ENCODE measurements around the gene PFN3.

The PFN3 gene

GRCh38 chr5:177359451-177359851 lies 41.0 kb downstream of the PFN3 start:
- no peaks in the 10 kb centered on the region for H3K36me3 ChIP-seq (ENCODE audit: control insufficient read depth, insufficient read depth, low read length, severe bottlenecking)
- H3K9me3 ChIP-seq (ENCODE audit: control insufficient read depth, low read length) = peaks cover 8% of the 10 kb centered on the region
- no peak overlapping the region for H3K9ac ChIP-seq (ENCODE audit: low read length)
- DNase-seq (ENCODE audit: low read depth) = no peak
- no peak overlapping the region for H3K4me3 ChIP-seq (ENCODE audit: low read length)
- H3K4me1 ChIP-seq (ENCODE audit: control insufficient read depth, insufficient read depth, low read length) = peaks cover 8% of the 10 kb centered on the region
- H3K27me3 ChIP-seq (replicated peaks; ENCODE audit: control insufficient read depth, insufficient read depth, low read length) = peaks cover 62% of the 10 kb centered on the region

GRCh38 chr5:177358370-177358819 lies 42.1 kb downstream of the PFN3 start:
- Histone ChIP-seq H3K9me3 (ENCODE audit: control insufficient read depth, low read length) (peaks cover 8% of the 10 kb centered on the region), H3K4me3 (ENCODE audit: low read length) (no peak overlapping the region), H3K4me1 (ENCODE audit: control insufficient read depth, insufficient read depth, low read length) (peaks cover 4% of the 10 kb centered on the region), H3K36me3 (ENCODE audit: control insufficient read depth, insufficient read depth, low read length, severe bottlenecking) (no peaks in the 10 kb centered on the region), H3K27me3 (replicated peaks; ENCODE audit: control insufficient read depth, insufficient read depth, low read length) (peaks cover 57% of the 10 kb centered on the region), H3K9ac (ENCODE audit: low read length) (no peak overlapping the region)
- DNase-seq (ENCODE audit: low read depth) = no peak

- no peaks in the 10 kb centered on the region for H3K36me3 ChIP-seq (ENCODE audit: control insufficient read depth, insufficient read depth, low read length, severe bottlenecking)
- peaks cover 56% of the 10 kb centered on the region for H3K27me3 ChIP-seq (replicated peaks; ENCODE audit: control insufficient read depth, insufficient read depth, low read length)
- peaks cover 8% of the 10 kb centered on the region for H3K9me3 ChIP-seq (ENCODE audit: control insufficient read depth, low read length)
- no peaks in the 10 kb centered on the region for H3K4me1 ChIP-seq (ENCODE audit: control insufficient read depth, insufficient read depth, low read length)
- no peak for DNase-seq (ENCODE audit: low read depth)
- no peak within 1 kb of the TSS for H3K9ac ChIP-seq (ENCODE audit: low read length)
- no peak within 1 kb of the TSS for H3K4me3 ChIP-seq (ENCODE audit: low read length)
Measured at GRCh38 chr5:177357459-177358351, 42.8 kb downstream of the PFN3 start, which contains the start of gene RGS14. Gene RGS14 (plus strand): TSS chr5:177357924. CDS start chr5:177358025, 101 bp downstream.

GRCh38 chr5:177357146-177357458 lies 43.4 kb downstream of the PFN3 start:
- Histone ChIP-seq H3K9ac (ENCODE audit: low read length) (no peak overlapping the region), H3K4me1 (ENCODE audit: control insufficient read depth, insufficient read depth, low read length) (peaks cover 2% of the 10 kb centered on the region), H3K27me3 (replicated peaks; ENCODE audit: control insufficient read depth, insufficient read depth, low read length) (peaks cover 56% of the 10 kb centered on the region), H3K4me3 (ENCODE audit: low read length) (no peak overlapping the region), H3K36me3 (ENCODE audit: control insufficient read depth, insufficient read depth, low read length, severe bottlenecking) (no peaks in the 10 kb centered on the region), H3K9me3 (ENCODE audit: control insufficient read depth, low read length) (peaks cover 8% of the 10 kb centered on the region)
- no peak for DNase-seq (ENCODE audit: low read depth)

- Histone ChIP-seq H3K4me1 (ENCODE audit: control insufficient read depth, insufficient read depth, low read length) (peaks cover 4% of the 10 kb centered on the region), H3K4me3 (ENCODE audit: low read length) (no peak overlapping the region), H3K9ac (ENCODE audit: low read length) (no peak overlapping the region), H3K27me3 (replicated peaks; ENCODE audit: control insufficient read depth, insufficient read depth, low read length) (peaks cover 53% of the 10 kb centered on the region), H3K36me3 (ENCODE audit: control insufficient read depth, insufficient read depth, low read length, severe bottlenecking) (no peaks in the 10 kb centered on the region), H3K9me3 (ENCODE audit: control insufficient read depth, low read length) (peaks cover 8% of the 10 kb centered on the region)
- DNase-seq (ENCODE audit: low read depth) = no peak
Measured at GRCh38 chr5:177356746-177357145, 43.7 kb downstream of the PFN3 start.

GRCh38 chr5:177355868-177356168 lies 44.6 kb downstream of the PFN3 start:
- H3K9me3 ChIP-seq (ENCODE audit: control insufficient read depth, low read length) = peaks cover 8% of the 10 kb centered on the region
- H3K4me3 ChIP-seq (ENCODE audit: low read length) = no peak overlapping the region
- no peak overlapping the region for H3K9ac ChIP-seq (ENCODE audit: low read length)
- H3K4me1 ChIP-seq (ENCODE audit: control insufficient read depth, insufficient read depth, low read length) = peaks cover 5% of the 10 kb centered on the region
- H3K36me3 ChIP-seq (ENCODE audit: control insufficient read depth, insufficient read depth, low read length, severe bottlenecking) = no peaks in the 10 kb centered on the region
- H3K27me3 ChIP-seq (replicated peaks; ENCODE audit: control insufficient read depth, insufficient read depth, low read length) = peaks cover 47% of the 10 kb centered on the region
- DNase-seq (ENCODE audit: low read depth) = no peak

- Histone ChIP-seq H3K27me3 (replicated peaks; ENCODE audit: control insufficient read depth, insufficient read depth, low read length) (peaks cover 47% of the 10 kb centered on the region), H3K4me3 (ENCODE audit: low read length) (no peak overlapping the region), H3K9ac (ENCODE audit: low read length) (no peak overlapping the region), H3K36me3 (ENCODE audit: control insufficient read depth, insufficient read depth, low read length, severe bottlenecking) (no peaks in the 10 kb centered on the region), H3K9me3 (ENCODE audit: control insufficient read depth, low read length) (peaks cover 8% of the 10 kb centered on the region), H3K4me1 (ENCODE audit: control insufficient read depth, insufficient read depth, low read length) (peaks cover 10% of the 10 kb centered on the region)
- no peak for DNase-seq (ENCODE audit: low read depth)
Measured at GRCh38 chr5:177355162-177355867, 45.1 kb downstream of the PFN3 start.

- Histone ChIP-seq H3K9ac (ENCODE audit: low read length) (no peak overlapping the region), H3K4me3 (ENCODE audit: low read length) (no peak overlapping the region), H3K36me3 (ENCODE audit: control insufficient read depth, insufficient read depth, low read length, severe bottlenecking) (no peaks in the 10 kb centered on the region), H3K27me3 (replicated peaks; ENCODE audit: control insufficient read depth, insufficient read depth, low read length) (peaks cover 43% of the 10 kb centered on the region), H3K4me1 (ENCODE audit: control insufficient read depth, insufficient read depth, low read length) (peaks cover 16% of the 10 kb centered on the region), H3K9me3 (ENCODE audit: control insufficient read depth, low read length) (peaks cover 8% of the 10 kb centered on the region)
- DNase-seq (ENCODE audit: low read depth) = no peak
Measured at GRCh38 chr5:177354711-177355110, 45.8 kb downstream of the PFN3 start.

- H3K36me3 ChIP-seq (ENCODE audit: control insufficient read depth, insufficient read depth, low read length, severe bottlenecking) = no peaks in the 10 kb centered on the region
- peaks cover 8% of the 10 kb centered on the region for H3K9me3 ChIP-seq (ENCODE audit: control insufficient read depth, low read length)
- no peak overlapping the region for H3K4me3 ChIP-seq (ENCODE audit: low read length)
- H3K27me3 ChIP-seq (replicated peaks; ENCODE audit: control insufficient read depth, insufficient read depth, low read length) = peaks cover 39% of the 10 kb centered on the region
- peaks cover 21% of the 10 kb centered on the region for H3K4me1 ChIP-seq (ENCODE audit: control insufficient read depth, insufficient read depth, low read length)
- no peak for DNase-seq (ENCODE audit: low read depth)
- H3K9ac ChIP-seq (ENCODE audit: low read length) = no peak overlapping the region
Measured at GRCh38 chr5:177354256-177354655, 46.2 kb downstream of the PFN3 start.

GRCh38 chr5:177353093-177353492 lies 47.4 kb downstream of the PFN3 start:
- peaks cover 29% of the 10 kb centered on the region for H3K27me3 ChIP-seq (replicated peaks; ENCODE audit: control insufficient read depth, insufficient read depth, low read length)
- no peak for DNase-seq (ENCODE audit: low read depth)
- no peak overlapping the region for H3K9ac ChIP-seq (ENCODE audit: low read length)
- no peaks in the 10 kb centered on the region for H3K36me3 ChIP-seq (ENCODE audit: control insufficient read depth, insufficient read depth, low read length, severe bottlenecking)
- peaks cover 8% of the 10 kb centered on the region for H3K9me3 ChIP-seq (ENCODE audit: control insufficient read depth, low read length)
- H3K4me3 ChIP-seq (ENCODE audit: low read length) = no peak overlapping the region
- H3K4me1 ChIP-seq (ENCODE audit: control insufficient read depth, insufficient read depth, low read length) = peaks cover 25% of the 10 kb centered on the region

- Histone ChIP-seq H3K9me3 (ENCODE audit: control insufficient read depth, low read length) (peaks cover 8% of the 10 kb centered on the region), H3K27me3 (replicated peaks; ENCODE audit: control insufficient read depth, insufficient read depth, low read length) (peaks cover 16% of the 10 kb centered on the region), H3K9ac (ENCODE audit: low read length) (peak within 1 kb of the TSS; percentile 98), H3K4me3 (ENCODE audit: low read length) (peak within 1 kb of the TSS; percentile 94), H3K4me1 (ENCODE audit: control insufficient read depth, insufficient read depth, low read length) (peaks cover 25% of the 10 kb centered on the region), H3K36me3 (ENCODE audit: control insufficient read depth, insufficient read depth, low read length, severe bottlenecking) (peaks cover 7% of the 10 kb centered on the region)
- DNase-seq (ENCODE audit: low read depth) = peak; percentile 98
Measured at GRCh38 chr5:177351392-177352329, 48.8 kb downstream of the PFN3 start, which contains the start of gene LMAN2. Gene LMAN2 (minus strand): TSS chr5:177351668. CDS start chr5:177351647, 21 bp downstream.
